ENCODE results near the gene UHRF1.
A peak's percentile ranks its signal among the peaks of the same experiment; 100 is the strongest.

The UHRF1 gene

GRCh38 chr19:4993683-4994082, 84.4 kb downstream of the UHRF1 start:
- DNase-seq, result no peak

GRCh38 chr19:4996701-4997100, 87.4 kb downstream of the UHRF1 start:
- no peak for DNase-seq

GRCh38 chr19:4997297-4997696, 88.0 kb downstream of the UHRF1 start:
- no peak for DNase-seq

- no peak for DNase-seq
Measured at GRCh38 chr19:5000120-5000611, 90.9 kb downstream of the UHRF1 start.

- DNase-seq, result peak; percentile 56
Measured at GRCh38 chr19:5001615-5002014, 92.3 kb downstream of the UHRF1 start.

GRCh38 chr19:5002143-5002542, 92.8 kb downstream of the UHRF1 start:
- DNase-seq, result no peak

GRCh38 chr19:5003781-5004180, 94.5 kb downstream of the UHRF1 start:
- no peak for DNase-seq

- no peak for DNase-seq
Measured at GRCh38 chr19:5005096-5005495, 95.8 kb downstream of the UHRF1 start.

GRCh38 chr19:5006201-5006600, 96.9 kb downstream of the UHRF1 start:
- no peak for DNase-seq

- no peak for DNase-seq
Measured at GRCh38 chr19:5006821-5007220, 97.5 kb downstream of the UHRF1 start.
